Lung microvascular endothelial cell (primary cell): Measurements from ENCODE around the gene PAX8. TPM values are rescaled to one million over a fixed set of nuclear protein-coding genes. Genes with fewer than 3 reads are reported as not detected.

Experiments used
- DNase-seq, 2 donors: peaks; one replicate each; pipeline versions ENCODE4 v3.0.0 to v3.0.0-alpha.2; 2010; ENCODE audit warnings: low read depth in 2 of 2
- total RNA-seq: library from RNA; depleted of rRNA; stranded (reverse); fragments of >200 nt; gene quantifications from 2 replicates; pipeline ENCODE4 v1.2.1, GENCODE V29; 2014

Gene PAX8
- total RNA-seq, 1 donor from 2014 or later, result under 0.01 TPM

DNA sequence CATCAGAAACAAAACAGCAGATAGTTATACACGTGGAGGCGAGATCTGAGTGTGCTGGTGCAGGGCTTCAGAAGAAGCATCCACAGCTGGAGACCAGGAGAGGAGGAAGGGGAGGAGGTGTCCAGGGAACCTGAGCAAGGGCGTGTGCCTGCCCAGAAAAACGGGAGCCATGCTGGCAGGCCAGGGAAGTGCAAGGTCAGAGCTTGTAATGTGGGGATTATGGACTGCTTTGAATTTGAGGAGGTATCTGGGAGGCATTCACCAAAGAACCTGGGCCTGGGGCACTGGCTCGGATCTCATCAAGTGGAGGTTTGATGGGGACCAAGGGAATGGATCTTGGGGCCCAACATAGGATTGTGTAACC lies 92.3 kb downstream of the PAX8 start:
- no peak for DNase-seq

DNA sequence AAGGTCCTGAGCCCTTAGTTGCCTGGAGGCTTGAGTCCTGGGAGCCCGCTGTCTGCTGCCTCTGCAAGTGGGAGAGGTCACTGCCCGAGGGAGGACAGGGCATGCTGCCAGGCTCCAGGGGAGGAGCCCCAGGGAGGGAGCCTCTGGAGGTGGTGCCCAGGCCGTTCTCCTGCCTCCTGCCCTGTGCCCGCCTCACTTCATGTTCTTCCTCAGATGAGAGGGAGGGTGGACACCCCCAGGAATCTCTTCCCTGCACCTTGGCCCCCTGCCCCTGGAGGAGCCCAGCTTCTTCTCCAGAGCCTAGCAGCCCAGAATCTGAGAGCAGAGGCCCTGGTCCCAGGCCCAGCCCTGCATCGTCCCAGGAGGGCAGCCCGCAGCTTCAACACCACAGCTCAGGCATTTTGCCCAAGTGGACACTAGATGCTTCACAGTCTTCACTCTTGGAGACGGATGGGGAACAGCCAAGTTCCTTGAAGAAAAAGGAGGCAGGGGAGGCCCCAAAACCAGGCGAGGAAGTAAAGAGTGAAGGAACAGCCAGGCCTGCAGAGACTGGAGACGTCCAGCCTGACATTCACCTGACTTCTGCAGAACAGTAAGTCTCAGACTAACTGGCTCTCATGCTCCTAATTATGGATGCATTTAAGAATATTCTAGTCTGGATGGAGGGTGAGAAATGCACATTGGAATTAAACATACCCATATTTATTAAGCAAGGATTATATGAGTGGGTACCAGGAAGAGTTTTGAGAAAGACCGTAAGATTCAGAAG lies 92.9 kb downstream of the PAX8 start:
- DNase-seq, result no peak

- no peak for DNase-seq
These were observed 94.0 kb downstream of the PAX8 start for GRCh38 chr2:113184531-113185230.

- DNase-seq, result no peak
These were observed 95.0 kb downstream of the PAX8 start for GRCh38 chr2:113183703-113184102.

DNA sequence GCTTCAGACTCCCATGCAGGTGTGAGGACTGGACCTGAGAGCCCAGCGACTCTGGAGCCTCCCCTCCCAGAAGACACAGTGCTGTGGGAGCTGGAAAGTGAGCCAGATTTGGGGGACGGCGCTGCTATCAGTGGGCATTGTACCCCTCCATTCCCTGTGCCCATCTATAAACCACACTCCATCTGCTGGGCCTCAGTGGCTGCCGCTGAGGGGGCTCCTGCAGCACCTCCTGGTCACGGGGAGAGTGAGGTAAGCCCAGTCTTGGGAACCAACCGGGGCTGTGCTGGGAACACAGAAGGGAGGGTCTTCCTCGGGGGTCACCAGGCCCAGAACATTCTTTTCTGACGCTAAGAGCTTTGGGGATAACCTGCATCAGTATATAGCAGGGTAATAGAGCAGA lies 95.5 kb downstream of the PAX8 start:
- no peak for DNase-seq

DNA sequence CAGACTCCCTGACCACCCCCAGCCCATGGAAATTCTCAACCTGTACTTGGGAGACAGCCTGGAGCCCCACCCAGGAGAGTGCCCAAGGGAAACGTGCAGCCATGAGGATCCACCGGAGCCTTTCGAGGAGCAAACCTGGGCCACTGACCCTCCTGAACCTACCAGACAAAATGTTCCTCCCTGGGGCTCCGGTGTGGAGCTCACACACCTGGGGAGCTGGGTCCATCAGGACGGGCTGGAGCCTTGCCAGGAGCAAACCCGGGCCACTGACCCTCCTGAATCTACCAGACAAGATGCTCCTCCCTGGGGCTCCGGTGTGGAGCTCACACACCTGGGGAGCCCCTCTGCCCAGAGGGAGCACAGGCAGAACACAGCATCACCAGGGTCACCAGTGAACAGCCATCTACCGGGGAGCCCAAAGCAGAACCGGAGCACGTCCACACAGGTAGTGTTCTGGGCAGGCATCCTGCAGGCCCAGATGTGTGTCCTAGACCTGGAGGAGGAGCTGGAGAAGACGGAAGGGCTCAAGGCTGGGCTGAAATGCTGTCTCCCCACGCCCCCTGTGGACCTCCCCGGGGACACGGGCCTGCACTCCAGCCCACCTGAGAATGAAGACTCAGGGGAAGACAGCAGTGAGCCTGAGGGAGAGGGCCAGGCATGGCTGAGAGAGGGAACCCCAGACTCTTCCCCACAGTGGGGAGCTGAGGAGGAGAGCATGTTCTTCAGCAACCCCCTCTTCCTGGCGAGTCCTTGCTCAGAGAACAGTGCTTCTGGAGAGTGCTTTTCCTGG lies 96.1 kb downstream of the PAX8 start:
- DNase-seq, result no peak

- peak; percentile 10 to 20 for DNase-seq
These were observed 97.3 kb downstream of the PAX8 start for GRCh38 chr2:113181258-113182051.

DNA sequence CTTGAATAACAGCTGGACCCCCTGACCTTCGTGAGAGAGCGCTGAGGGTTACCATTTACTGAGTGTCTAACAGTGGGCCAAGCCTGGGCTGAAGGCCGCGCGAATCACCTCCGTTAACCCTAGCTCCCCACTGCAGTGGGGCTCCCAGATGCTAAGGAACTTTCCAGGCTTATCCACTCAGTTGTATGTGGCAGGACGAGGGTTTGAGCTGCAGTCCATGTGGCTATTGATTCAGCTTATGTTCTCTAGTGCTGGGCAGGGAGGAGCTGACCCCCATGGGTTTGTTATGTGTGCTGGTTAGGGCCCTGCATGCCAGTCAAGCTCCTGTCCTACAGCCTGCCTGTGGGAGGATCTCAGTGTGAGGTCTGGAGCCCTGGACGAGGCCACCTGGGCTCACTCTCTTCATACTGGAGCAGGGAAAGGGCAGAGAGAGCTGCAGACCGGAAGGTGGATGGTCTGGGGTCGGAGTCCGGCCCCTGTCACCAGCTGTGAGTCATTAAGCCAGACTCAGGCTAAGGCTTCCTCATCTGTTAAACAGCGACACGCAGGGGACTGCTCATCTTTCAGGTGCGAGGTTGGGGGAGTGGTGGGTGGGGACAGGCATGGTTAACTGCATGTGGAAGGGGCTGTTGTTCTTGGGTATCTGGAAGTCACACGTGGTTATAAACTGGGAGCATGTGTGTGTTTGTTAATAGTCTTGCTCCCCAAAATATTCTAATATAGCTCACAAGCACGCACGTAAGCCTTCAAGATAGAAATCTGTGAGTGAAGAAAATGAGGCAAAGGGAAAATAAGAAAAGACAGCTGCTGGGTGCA lies 98.4 kb downstream of the PAX8 start:
- no peak for DNase-seq

DNA sequence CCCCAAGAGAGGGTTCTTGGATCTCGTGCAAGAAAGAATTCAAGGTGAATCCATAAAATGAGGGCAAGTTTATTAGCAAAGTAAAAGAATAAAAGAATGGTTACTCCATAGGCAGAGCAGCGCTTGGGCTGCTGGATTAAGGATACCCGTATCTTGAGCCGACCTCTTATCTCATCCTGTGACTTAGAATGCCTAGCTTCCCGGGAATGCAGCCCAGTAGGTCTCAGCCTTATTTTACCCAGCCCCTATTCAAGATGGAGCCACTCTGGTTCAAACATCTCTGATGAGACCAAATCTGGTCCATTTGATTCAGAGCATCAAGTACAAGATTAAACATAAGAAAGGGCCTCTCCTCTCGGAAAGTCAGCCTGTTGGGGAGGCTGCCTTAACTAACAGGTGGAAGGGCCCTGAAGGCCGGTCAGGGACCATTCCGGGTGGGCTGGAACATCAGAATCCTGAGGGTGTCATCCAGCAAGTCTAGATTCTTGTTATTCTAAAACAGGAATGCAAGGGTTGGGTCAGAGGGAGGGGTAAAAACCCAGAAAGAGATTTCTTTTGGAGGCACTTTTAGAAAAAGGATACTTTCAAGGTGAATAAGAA lies 99.2 kb downstream of the PAX8 start:
- DNase-seq, result no peak

- DNase-seq, result no peak
These were observed 99.8 kb downstream of the PAX8 start for GRCh38 chr2:113178891-113179290.

DNA sequence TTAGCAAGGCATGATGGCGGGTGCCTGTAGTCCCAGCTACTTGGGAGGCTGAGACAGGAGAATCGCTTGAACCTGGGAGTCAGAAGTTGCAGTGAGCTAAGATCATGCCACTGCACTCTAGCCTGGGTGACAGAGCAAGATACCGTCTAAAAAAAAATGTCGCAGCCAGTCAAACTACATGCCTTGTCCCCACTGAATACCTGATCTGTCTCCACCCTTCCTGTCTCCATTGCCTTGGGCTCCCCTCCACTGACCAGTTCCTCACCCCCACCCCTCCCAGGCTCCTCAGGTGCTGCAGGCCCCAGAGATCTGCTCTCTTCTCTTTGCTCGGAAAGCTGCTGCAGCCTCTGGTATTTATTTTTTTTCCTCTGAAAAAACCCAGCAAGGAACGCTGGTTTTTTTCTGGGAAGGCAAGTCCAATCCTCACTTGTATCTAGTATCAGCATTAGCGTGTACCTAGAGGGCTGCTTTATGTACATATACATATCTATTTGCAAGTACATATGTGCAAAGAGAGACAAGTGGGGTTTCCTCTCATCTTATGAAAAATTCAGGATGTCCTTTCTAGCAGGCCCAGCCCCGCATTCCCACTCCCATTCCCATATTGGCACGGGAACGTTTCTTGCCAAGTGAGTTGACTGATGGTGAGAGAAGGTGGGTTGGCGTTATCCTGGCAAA lies 100.5 kb downstream of the PAX8 start:
- no peak for DNase-seq

DNA sequence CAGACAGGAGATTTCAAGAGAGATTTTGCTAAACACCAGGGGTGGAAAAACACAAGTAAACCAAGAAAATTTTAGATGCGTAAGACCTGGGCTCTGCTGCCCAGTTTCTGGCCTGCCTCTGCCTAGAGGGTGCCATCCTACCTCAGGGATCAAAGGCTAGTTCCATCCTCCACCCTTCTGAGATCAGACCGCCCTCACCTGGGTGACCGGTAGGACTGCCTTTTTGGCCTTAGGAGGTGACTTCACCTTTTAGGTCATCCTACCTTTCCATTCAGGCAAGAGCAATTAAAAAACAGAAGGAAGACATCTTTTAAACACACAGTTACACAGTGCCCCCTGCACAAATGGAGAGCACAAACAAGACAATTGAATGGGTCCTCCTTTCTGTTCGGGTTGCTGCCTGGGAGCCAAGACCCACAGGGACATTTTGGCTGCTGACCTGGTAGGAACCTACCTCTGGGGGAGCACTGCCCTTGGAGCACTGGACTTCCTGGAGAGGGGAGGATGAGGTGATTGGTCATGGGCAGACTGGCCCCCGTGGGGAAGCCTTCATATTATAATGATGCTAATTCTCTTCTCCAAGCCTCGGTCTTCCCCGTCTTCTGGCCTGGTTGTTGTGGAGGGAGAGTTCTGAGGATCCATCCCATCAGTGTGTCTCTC lies 101.9 kb downstream of the PAX8 start:
- DNase-seq, result no peak

- DNase-seq, result no peak
These were observed 102.7 kb downstream of the PAX8 start for GRCh38 chr2:113175736-113176695.

DNA sequence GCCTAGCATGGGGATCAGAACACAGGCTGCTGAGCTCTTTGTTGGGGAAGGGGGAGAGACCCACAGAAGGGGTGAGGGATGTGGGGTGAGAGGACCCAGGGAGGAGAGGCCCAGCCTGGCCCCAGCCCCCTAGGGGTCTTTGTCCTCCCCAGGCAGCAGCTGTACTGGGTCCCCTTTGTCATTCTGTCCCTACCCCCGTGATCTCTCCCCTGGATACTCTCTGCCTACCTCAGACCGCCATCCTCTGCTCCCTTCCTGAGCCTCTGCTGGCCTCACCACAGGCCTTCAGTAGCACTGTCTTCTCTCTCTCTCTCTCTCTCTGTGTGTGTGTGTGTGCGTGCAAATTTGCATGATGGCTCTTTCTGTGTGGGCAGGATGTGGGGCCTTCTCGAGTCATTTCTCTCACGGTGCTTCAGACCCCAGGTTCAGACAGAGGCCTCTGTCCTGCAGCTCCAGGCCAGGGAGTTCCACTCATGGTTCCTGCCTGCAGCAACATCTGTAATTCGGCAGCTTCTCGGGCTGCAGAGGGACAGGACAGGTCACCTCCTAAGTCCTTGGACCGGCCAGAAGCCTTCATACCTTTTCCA lies 103.6 kb downstream of the PAX8 start:
- no peak for DNase-seq

DNA sequence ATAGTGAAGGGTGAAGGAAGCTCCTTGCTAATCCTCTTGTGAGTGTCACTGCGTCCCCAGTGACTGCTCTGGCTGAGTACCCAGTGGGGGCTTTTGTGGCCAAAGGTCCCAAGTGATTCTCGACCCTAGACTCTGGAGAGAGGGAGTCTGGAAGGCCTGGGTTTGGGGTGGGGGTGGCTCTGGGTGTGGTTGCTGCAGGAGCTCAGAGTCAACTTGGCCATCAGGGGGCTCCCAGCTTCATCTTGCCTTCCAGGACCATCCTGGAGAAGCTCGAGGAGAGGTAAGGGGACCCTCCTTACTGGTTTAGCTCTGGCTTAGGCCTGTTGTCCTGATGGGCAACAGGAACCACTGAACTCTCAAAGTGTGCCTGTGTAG lies 104.4 kb downstream of the PAX8 start:
- no peak for DNase-seq

DNA sequence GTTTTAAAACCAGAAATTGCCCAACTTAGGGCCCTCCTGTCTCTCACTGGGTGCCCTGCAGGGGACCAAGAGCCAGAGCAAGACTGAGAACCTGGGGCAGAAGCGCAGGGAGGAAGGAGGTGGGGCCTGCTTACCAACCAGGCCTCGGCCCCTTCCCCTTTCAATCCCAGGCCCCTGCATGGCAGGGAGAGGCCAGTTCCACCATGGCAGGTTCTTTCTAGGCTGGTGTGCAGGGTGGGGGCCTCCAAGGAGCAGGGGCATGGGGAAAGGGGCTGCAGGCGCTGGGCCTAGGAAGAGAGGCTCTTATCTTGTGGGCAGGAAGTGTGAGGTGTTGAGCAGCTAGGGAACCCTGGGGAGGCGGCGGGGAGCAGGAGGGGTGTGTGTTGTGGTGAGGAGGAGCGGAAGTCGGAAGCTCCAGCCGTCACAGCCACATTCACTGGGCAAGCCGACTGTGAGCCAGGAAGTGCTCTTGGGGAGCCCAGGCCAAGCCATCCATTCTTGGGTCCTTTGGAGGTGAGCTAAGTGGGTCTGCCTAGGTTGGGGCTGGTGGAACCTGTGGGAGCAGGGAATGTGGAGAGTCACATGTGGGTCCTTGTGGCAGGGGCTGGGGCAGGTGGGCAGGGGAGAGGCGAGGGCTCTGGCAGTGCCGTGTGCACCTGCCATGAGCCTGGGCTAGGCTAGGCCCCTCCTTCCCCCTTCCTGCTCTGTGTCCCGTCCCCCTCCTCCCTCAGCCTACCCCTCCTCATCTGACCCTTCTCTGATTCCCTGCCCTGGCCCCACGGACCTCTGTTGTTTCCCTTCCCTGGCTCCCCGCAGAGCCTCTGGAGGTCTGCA lies 105.0 kb downstream of the PAX8 start, which contains the start of gene PSD4:
TSS of gene PSD4 (plus strand) at position 430 of the 834 bp plus-strand sequence. CDS start 8,486 bp downstream, outside the sequence.
- no peak for DNase-seq
